Measurements from ENCODE around the gene HOXB4. TPM values are rescaled to one million over a fixed set of nuclear protein-coding genes. Genes with fewer than 3 reads are reported as not detected.

Gene HOXB4
- total and polyA plus RNA-seq, 4 donors: 1.4 to 17.9 (median 9.0) TPM

GRCh38 chr17:48597528-48597777 is 19.3 kb upstream of the HOXB4 start:
- Histone ChIP-seq H3K4me3 (ENCODE audit: low read length in 2 of 2) (peak overlapping the region in 1 of 2 donors; percentile 54), H3K27ac (ENCODE audit: low read depth in 1 of 2, low read length in 2 of 2) (no peak overlapping the region), H3K36me3 (ENCODE audit: control insufficient read depth in 1 of 2, insufficient read depth in 2 of 2, low read length in 1 of 2) (no peaks in the 10 kb centered on the region), H3K4me1 (ENCODE audit: control insufficient read depth in 1 of 2, insufficient read depth in 2 of 2, low read length in 2 of 2) (no peaks in the 10 kb centered on the region), H3K27me3 (ENCODE audit: control insufficient read depth in 1 of 2, insufficient read depth in 2 of 2, low read length in 1 of 2) (no peaks in the 10 kb centered on the region), H3K9me3 (ENCODE audit: control insufficient read depth, low read length) (no peaks in the 10 kb centered on the region)
- ATAC-seq (ENCODE audit: low FRiP score): no peak
- intact Hi-C loops (cut with DNase I): loop anchor here (5.0 to 10.0 kb wide), 2 partner anchors 260 to 573 kb away; no protein-coding TSS in a partner anchor
- DNase-seq: no peak
- WGBS, 2 donors: 3 to 6% methylated on average over 16 of the region's 16 CpGs

DNA sequence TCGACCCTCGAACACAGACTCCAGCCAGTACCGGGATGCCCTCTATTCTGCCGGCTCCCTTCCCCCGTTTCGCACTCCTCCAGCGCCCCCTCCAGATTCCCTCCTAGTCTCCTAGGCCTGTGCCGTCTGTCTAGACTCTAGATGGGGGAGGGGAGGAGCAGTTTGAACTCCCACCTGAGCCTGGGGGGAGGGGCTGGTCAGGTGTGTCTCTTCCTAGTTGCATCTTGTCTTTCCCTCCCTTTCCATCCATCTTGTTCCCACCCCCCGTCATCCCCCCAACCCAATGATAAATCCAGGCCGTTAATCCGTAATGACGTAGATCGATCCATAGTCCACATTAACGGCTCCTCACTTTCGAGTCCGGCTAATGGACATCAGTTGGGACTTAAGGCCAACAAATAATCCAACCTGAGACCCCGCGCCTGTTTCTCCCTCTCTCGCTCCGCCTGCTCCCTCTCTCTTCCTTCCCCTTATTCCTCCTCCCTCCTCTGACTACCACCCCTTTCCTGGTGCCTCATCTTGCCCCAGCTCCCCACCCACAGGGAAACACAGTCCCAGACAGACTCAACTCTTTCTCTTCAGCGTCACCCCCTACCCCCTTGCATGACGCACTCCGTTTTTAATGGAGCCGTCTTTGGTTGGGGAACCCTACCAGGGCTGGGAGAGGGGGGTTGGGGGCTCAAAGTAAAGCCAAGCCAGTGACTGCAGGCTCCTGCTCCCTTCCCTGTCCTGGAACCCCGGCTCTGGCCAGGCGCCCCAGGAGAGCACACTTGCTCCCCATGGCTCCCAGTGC is 18.8 kb upstream of the HOXB4 start:
- H3K4me3 ChIP-seq (ENCODE audit: low read length in 2 of 2): peak overlapping the region in 1 of 2 donors; percentile 54
- no peaks in the 10 kb centered on the region for H3K36me3 ChIP-seq (ENCODE audit: control insufficient read depth in 1 of 2, insufficient read depth in 2 of 2, low read length in 1 of 2)
- intact Hi-C loops (cut with DNase I): loop anchor here (5.0 to 10.0 kb wide), 2 partner anchors 260 to 572 kb away; no protein-coding TSS in a partner anchor
- no peaks in the 10 kb centered on the region for H3K4me1 ChIP-seq (ENCODE audit: control insufficient read depth in 1 of 2, insufficient read depth in 2 of 2, low read length in 2 of 2)
- H3K27ac ChIP-seq (ENCODE audit: low read depth in 1 of 2, low read length in 2 of 2): no peak overlapping the region
- no peaks in the 10 kb centered on the region for H3K27me3 ChIP-seq (ENCODE audit: control insufficient read depth in 1 of 2, insufficient read depth in 2 of 2, low read length in 1 of 2)
- DNase-seq (no peak), ATAC-seq (ENCODE audit: low FRiP score) (no peak)
- 54 to 81% methylated on average over 22 to 26 of the region's 26 CpGs for WGBS, 2 donors
- H3K9me3 ChIP-seq (ENCODE audit: control insufficient read depth, low read length): no peaks in the 10 kb centered on the region

DNA sequence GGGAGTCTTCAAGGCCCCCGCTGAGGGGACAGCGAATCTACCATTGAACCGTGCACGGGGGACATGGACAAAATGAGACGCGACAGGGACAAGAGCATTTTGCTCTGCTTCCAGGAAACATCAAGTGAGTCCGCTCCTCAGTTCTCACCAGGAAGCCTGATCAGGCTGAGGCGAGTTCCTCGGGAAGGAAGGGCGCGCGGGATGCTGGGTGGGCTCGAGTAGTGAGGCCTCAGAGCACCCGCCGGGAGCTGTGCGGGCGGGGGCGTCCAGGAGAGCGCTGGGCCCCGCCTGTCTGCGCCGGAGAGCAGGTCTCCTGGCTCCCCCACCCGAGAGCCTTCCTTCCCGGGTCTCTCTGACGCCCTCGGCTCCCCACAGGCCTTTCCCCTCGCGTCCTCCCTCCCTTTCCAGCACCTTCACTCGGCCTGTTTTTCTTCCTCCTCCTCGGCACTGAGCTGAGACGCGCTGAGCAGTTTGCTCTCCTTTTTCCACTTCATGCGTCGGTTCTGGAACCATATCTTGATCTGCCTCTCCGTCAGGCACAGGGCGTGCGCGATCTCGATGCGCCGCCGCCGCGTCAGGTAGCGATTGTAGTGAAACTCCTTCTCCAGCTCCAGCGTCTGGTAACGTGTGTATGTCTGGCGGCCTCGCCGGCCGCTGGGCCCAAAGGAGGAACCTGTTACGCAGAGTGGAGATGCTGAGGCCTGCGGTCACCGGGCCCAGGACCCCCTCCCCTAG is 18.0 kb upstream of the HOXB4 start:
- DNase-seq (no peak), ATAC-seq (ENCODE audit: low FRiP score) (no peak)
- intact Hi-C loops (cut with DNase I): loop anchor here (2.0 to 10.0 kb wide), 3 partner anchors 103 to 571 kb away; no protein-coding TSS in a partner anchor
- Histone ChIP-seq H3K4me1 (ENCODE audit: control insufficient read depth in 1 of 2, insufficient read depth in 2 of 2, low read length in 2 of 2) (no peaks in the 10 kb centered on the region), H3K9me3 (ENCODE audit: control insufficient read depth, low read length) (no peaks in the 10 kb centered on the region), H3K27me3 (ENCODE audit: control insufficient read depth in 1 of 2, insufficient read depth in 2 of 2, low read length in 1 of 2) (no peaks in the 10 kb centered on the region), H3K36me3 (ENCODE audit: control insufficient read depth in 1 of 2, insufficient read depth in 2 of 2, low read length in 1 of 2) (no peaks in the 10 kb centered on the region), H3K4me3 (ENCODE audit: low read length in 2 of 2) (no peak overlapping the region), H3K27ac (ENCODE audit: low read depth in 1 of 2, low read length in 2 of 2) (no peak overlapping the region)
- 62 to 89% methylated on average over 53 to 54 of the region's 54 CpGs for WGBS, 2 donors

GRCh38 chr17:48595278-48595999 is 17.3 kb upstream of the HOXB4 start:
- no peaks in the 10 kb centered on the region for H3K9me3 ChIP-seq (ENCODE audit: control insufficient read depth, low read length)
- ATAC-seq (ENCODE audit: low FRiP score): no peak
- H3K4me3 ChIP-seq (ENCODE audit: low read length in 2 of 2): no peak overlapping the region
- no peaks in the 10 kb centered on the region for H3K4me1 ChIP-seq (ENCODE audit: control insufficient read depth in 1 of 2, insufficient read depth in 2 of 2, low read length in 2 of 2)
- intact Hi-C loops (cut with DNase I): loop anchor here (2.0 to 10.0 kb wide), 3 partner anchors 103 to 571 kb away; no protein-coding TSS in a partner anchor
- H3K36me3 ChIP-seq (ENCODE audit: control insufficient read depth in 1 of 2, insufficient read depth in 2 of 2, low read length in 1 of 2): no peaks in the 10 kb centered on the region
- H3K27me3 ChIP-seq (ENCODE audit: control insufficient read depth in 1 of 2, insufficient read depth in 2 of 2, low read length in 1 of 2): no peaks in the 10 kb centered on the region
- WGBS, 2 donors: 71 to 95% methylated on average over 25 of the region's 25 CpGs
- DNase-seq: no peak
- no peak overlapping the region for H3K27ac ChIP-seq (ENCODE audit: low read depth in 1 of 2, low read length in 2 of 2)

DNA sequence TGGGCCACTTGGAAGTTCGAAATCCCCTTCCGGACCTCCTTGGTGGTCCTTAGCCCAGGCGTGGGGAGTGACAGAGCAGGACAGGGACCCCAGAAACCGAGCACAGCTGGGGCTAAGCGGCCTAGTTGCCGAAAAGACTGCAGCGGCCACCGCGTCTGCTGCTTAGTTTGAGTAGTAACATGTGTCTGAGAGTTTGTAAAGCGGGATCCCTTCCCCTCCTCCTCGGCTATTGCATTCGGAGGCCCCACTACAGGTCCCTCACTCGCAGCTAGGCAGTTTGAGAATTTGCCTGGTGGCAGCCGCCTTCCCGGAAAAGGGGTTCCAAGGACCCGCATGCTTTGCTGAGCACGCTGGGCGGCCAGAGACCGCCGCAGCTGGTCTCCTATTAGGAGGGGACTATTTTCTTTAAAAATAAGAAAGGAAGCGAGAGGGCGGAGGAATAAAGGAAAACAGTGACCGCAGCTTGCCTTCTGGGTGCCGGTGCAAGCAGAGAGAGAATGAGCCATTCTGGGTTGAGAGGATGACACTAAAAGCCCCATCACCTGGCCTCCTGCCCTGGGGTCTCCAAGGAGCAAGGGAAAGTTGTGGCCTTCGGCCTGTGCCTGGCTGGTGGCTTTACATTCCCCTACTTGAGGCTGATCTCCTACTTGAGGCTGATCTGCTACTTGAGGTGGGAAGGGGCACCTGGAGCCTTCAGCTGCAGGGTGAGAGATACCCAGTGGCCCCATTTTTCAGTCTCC is 16.6 kb upstream of the HOXB4 start:
- Histone ChIP-seq H3K9me3 (ENCODE audit: control insufficient read depth, low read length) (no peaks in the 10 kb centered on the region), H3K27me3 (ENCODE audit: control insufficient read depth in 1 of 2, insufficient read depth in 2 of 2, low read length in 1 of 2) (no peaks in the 10 kb centered on the region), H3K36me3 (ENCODE audit: control insufficient read depth in 1 of 2, insufficient read depth in 2 of 2, low read length in 1 of 2) (no peaks in the 10 kb centered on the region), H3K27ac (ENCODE audit: low read depth in 1 of 2, low read length in 2 of 2) (no peak overlapping the region), H3K4me3 (ENCODE audit: low read length in 2 of 2) (no peak overlapping the region), H3K4me1 (ENCODE audit: control insufficient read depth in 1 of 2, insufficient read depth in 2 of 2, low read length in 2 of 2) (no peaks in the 10 kb centered on the region)
- intact Hi-C loops (cut with DNase I): loop anchor here (2.0 to 10.0 kb wide), 4 partner anchors 102 to 570 kb away; no protein-coding TSS in a partner anchor
- DNase-seq (no peak), ATAC-seq (ENCODE audit: low FRiP score) (no peak)
- WGBS, 2 donors: 77 to 95% methylated on average over 24 to 25 of the region's 25 CpGs

- 20 to 23% methylated on average over 37 of the region's 37 CpGs for WGBS, 2 donors
- Histone ChIP-seq H3K4me3 (ENCODE audit: low read length in 2 of 2) (no peak overlapping the region), H3K9me3 (ENCODE audit: control insufficient read depth, low read length) (no peaks in the 10 kb centered on the region), H3K27me3 (ENCODE audit: control insufficient read depth in 1 of 2, insufficient read depth in 2 of 2, low read length in 1 of 2) (no peaks in the 10 kb centered on the region), H3K36me3 (ENCODE audit: control insufficient read depth in 1 of 2, insufficient read depth in 2 of 2, low read length in 1 of 2) (no peaks in the 10 kb centered on the region), H3K4me1 (ENCODE audit: control insufficient read depth in 1 of 2, insufficient read depth in 2 of 2, low read length in 2 of 2) (no peaks in the 10 kb centered on the region), H3K27ac (ENCODE audit: low read depth in 1 of 2, low read length in 2 of 2) (no peak overlapping the region)
- peak; percentile 88 for ATAC-seq (ENCODE audit: low FRiP score)
- peak; percentile 88 to 95 for DNase-seq
- intact Hi-C loops (cut with DNase I): loop anchor here (2.0 to 10.0 kb wide), 3 partner anchors 101 to 569 kb away; no protein-coding TSS in a partner anchor
Observed at GRCh38 chr17:48593840-48594537, 15.8 kb upstream of the HOXB4 start.

DNA sequence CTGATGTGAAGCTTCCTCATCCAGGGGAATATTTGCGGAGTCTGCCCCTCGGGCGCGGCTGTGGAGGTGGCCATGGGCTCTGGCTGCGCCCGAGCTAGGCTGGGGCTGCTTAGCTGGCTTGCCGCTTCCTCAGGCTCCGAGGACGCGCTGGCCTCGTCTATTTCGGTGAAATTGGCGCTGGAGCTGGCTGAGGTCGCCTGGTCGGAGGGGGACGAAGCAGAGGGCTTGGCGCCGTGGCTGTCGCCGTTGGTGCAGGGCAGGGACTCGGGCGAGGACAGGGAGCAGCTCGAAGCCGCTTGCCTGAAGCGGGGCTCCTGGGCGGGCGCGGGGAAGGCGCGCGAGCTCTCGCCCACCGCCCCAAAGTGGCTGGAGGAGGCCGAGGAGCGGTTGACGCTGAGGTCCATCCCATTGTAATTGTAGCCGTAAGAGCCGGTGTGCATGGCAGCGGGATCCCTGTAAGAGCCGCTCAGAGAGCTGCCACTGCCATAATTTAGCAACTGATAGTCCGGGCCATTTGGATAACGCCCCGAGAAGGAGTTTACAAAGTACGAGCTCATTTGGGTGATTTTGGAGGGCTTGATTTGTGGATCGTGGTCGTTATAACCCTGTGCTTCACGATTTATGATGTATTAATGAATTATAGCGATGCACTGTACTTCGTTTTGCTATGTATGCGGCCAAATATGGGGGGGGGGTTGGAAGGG is 15.1 kb upstream of the HOXB4 start, which contains the start of gene HOXB5:
TSS of gene HOXB5 (minus strand) at position 654 of the 704 bp plus-strand sequence. CDS start at position 557, 97 bp downstream.
- Histone ChIP-seq H3K9me3 (ENCODE audit: control insufficient read depth, low read length) (no peaks in the 10 kb centered on the region), H3K27me3 (ENCODE audit: control insufficient read depth in 1 of 2, insufficient read depth in 2 of 2, low read length in 1 of 2) (no peaks in the 10 kb centered on the region), H3K4me3 (ENCODE audit: low read length in 2 of 2) (no peak within 1 kb of the TSS), H3K36me3 (ENCODE audit: control insufficient read depth in 1 of 2, insufficient read depth in 2 of 2, low read length in 1 of 2) (no peaks in the 10 kb centered on the region), H3K4me1 (ENCODE audit: control insufficient read depth in 1 of 2, insufficient read depth in 2 of 2, low read length in 2 of 2) (no peaks in the 10 kb centered on the region), H3K27ac (ENCODE audit: low read depth in 1 of 2, low read length in 2 of 2) (no peak within 1 kb of the TSS)
- ATAC-seq (ENCODE audit: low FRiP score) (no peak), DNase-seq (peak in 1 of 2 donors; percentile 82)
- 31 to 37% methylated on average over 47 to 50 of the region's 50 CpGs for WGBS, 2 donors
- intact Hi-C loops (cut with DNase I): loop anchor here (2.0 to 10.0 kb wide), 3 partner anchors 100 to 568 kb away; no protein-coding TSS in a partner anchor
